OCI-LY7 (cell line): ENCODE measurements around the gene YKT6. TPM values are rescaled to one million over a fixed set of nuclear protein-coding genes. Genes with fewer than 3 reads are reported as not detected.

Experiments used
- BruUV-seq: library from RNA; stranded (reverse); fragments of 400-500 nt; replicated peaks from 2 replicates; lab custom pipeline; 2021; lab: Mats Ljungman, UMichigan
- CTCF ChIA-PET: fragments of 300-600 bp; sonication (Branson Sonifier 250); formaldehyde crosslinking; loops from one replicate; lab custom pipeline; 2022; ENCODE audit warnings: antibody characterized with exemption; ENCODE audit not compliant: unreplicated experiment; lab: Charles Lee
- POLR2A ChIA-PET: fragments of 300-600 bp; sonication (Branson Sonifier 250); formaldehyde crosslinking; loops from one replicate; lab custom pipeline; 2022; ENCODE audit warnings: antibody characterized with exemption; lab: Charles Lee
- DNase-seq: peaks from one replicate; pipeline ENCODE4 v3.0.0-alpha.2; 2015; ENCODE audit warnings: low spot score
- H2AFZ ChIP-seq: fragments of 200-600 bp; sonication (generic), shearing (Covaris generic); 2 replicates; pipeline ENCODE4 v1.6.1; 2014; ENCODE audit warnings: mild to moderate bottlenecking, antibody characterized with exemption, low read length, moderate library complexity
- H3K27ac ChIP-seq: fragments of 200-600 bp; sonication (generic); 2 replicates; pipeline ENCODE4 v1.5.1; 2014; ENCODE audit warnings: mixed run types, low read depth, mild to moderate bottlenecking, moderate library complexity, low read length, inconsistent platforms; ENCODE audit not compliant: poor library complexity, severe bottlenecking
- H3K36me3 ChIP-seq: fragments of 200-600 bp; sonication (generic); 2 replicates; pipeline ENCODE4 v1.6.1; 2014; ENCODE audit warnings: mild to moderate bottlenecking, antibody characterized with exemption, low read length, moderate library complexity, mixed read lengths; ENCODE audit not compliant: insufficient read depth
- H3K4me1 ChIP-seq: fragments of 200-600 bp; sonication (generic); 2 replicates; pipeline ENCODE4 v1.5.1; 2014; ENCODE audit warnings: mild to moderate bottlenecking, low read length; ENCODE audit not compliant: insufficient read depth, poor library complexity, severe bottlenecking
- H3K4me2 ChIP-seq: fragments of 200-600 bp; sonication (generic); 2 replicates; pipeline ENCODE4 v1.6.1; 2014; ENCODE audit warnings: mild to moderate bottlenecking, low read length
- H3K4me3 ChIP-seq: fragments of 200-600 bp; sonication (generic); 2 replicates; pipeline ENCODE4 v1.5.1; 2014; ENCODE audit warnings: mild to moderate bottlenecking, low read depth, low read length; ENCODE audit not compliant: poor library complexity, severe bottlenecking
- H3K79me2 ChIP-seq: fragments of 200-600 bp; sonication (generic); 2 replicates; pipeline ENCODE4 v1.6.1; 2016; ENCODE audit warnings: low read depth, mild to moderate bottlenecking, low read length, moderate library complexity, mixed read lengths; ENCODE audit not compliant: insufficient read depth
- H3K9me2 ChIP-seq: fragments of 200-600 bp; sonication (generic); 2 replicates; pipeline ENCODE4 v1.6.1; 2016; ENCODE audit warnings: mild to moderate bottlenecking, low read length, mixed read lengths; ENCODE audit not compliant: insufficient read depth
- H3K9me3 ChIP-seq: fragments of 200-600 bp; sonication (generic); 2 replicates; pipeline ENCODE4 v1.6.1; 2014; ENCODE audit warnings: mild to moderate bottlenecking, mixed run types, low read length, mixed read lengths
- H4K20me1 ChIP-seq: fragments of 200-600 bp; sonication (generic); 2 replicates; pipeline ENCODE4 v1.6.1; 2014; ENCODE audit warnings: mild to moderate bottlenecking, antibody characterized with exemption, low read length, moderate library complexity, mixed read lengths; ENCODE audit not compliant: insufficient read depth
- EZH2phosphoT487 ChIP-seq: fragments of 200-600 bp; sonication (generic); IDR thresholded peaks from 2 replicates; pipeline ENCODE4 v1.6.1; 2018; ENCODE audit warnings: low read depth, borderline replicate concordance, mild to moderate bottlenecking, mixed run types, antibody characterized with exemption, low read length, moderate library complexity, mixed read lengths
- intact Hi-C: fragments of 100-400 bp; cut with micrococcal nuclease; formaldehyde crosslinking; loops from one replicate; pipeline ENCODE4 v1.10.0; 2022; ENCODE audit not compliant: unreplicated experiment
- total RNA-seq, 2 experiments: library from RNA; depleted of rRNA in 1 of 2; stranded (reverse); fragments of >200 nt in 1 of 2; shearing (Covaris generic) in 1 of 2; gene quantifications; 2 replicates each; pipeline ENCODE4 v1.2.3, GENCODE V29; 2014 to 2022
- TF ChIP-seq, protein P1 (sequence below): fragments of 200-600 bp; sonication (generic); conservative IDR thresholded peaks from 2 replicates; pipeline ENCODE4 v1.5.1; 2014; ENCODE audit warnings: mild to moderate bottlenecking, antibody characterized with exemption, low read length, moderate library complexity, mixed read lengths

YKT6 gene
- total RNA-seq, 2 experiments from 2014 or later: 50.6 to 74.2 TPM

DNA sequence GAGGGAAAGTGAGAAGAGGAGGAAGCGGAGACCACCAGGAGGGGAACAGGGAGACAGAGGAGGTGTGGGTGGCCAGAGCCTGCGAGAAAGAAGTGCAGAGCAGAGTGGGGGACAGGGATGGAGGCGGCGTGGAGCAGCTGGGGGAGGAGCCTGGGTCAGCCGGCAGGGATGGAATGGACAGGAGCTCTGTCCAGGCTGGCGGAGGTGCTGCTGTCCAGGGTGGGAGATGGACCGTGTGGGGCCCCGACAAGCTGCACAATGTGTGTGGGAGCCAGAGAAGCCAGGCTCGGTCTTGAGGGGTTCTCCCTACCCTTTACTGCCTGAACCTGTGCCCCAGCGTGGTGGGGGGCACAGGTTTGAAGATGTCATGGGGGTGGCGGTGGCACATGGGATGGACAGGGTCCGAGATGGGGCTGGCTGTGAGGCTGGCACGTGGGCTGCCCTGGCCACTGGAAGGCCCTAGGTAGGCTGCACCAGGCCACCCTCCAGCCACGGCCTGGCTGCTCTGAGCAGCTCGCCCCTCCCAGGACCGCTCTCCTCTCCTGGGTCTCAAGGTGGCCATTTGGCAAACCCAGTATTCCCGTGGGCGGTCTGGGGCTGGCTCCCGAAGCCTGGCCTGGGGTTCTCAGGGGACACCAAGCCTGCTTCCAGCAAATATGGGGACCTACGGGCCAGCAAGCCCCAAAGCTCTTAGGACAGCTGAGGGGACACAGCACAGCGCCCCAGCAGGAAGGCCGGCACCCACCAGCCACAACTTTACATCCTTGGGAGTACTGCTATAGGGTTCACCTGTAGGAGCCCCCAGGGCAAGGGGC, 32.3 kb downstream of the YKT6 start:
- Histone ChIP-seq H3K9me2 (no peaks in the 10 kb centered on the region), H3K4me2 (no peak overlapping the region), H4K20me1 (no peaks in the 10 kb centered on the region), H3K4me1 (no peaks in the 10 kb centered on the region), H3K79me2 (no peaks in the 10 kb centered on the region), H2AFZ (no peak overlapping the region), H3K27ac (no peak overlapping the region), H3K9me3 (no peaks in the 10 kb centered on the region), H3K4me3 (no peak overlapping the region), H3K36me3 (no peaks in the 10 kb centered on the region)
- no TSS peak for BruUV-seq
- DNase-seq: no peak
- CTCF ChIA-PET: no interaction called here
- intact Hi-C loops: no loop called here
- POLR2A ChIA-PET: interaction anchor here (0.6 kb wide), 1 partner anchor 503 kb away, joined by 3 read pairs; no protein-coding TSS in a partner anchor
- TF ChIP-seq EZH2phosphoT487: no peak
- TF ChIP-seq, protein P1, sequence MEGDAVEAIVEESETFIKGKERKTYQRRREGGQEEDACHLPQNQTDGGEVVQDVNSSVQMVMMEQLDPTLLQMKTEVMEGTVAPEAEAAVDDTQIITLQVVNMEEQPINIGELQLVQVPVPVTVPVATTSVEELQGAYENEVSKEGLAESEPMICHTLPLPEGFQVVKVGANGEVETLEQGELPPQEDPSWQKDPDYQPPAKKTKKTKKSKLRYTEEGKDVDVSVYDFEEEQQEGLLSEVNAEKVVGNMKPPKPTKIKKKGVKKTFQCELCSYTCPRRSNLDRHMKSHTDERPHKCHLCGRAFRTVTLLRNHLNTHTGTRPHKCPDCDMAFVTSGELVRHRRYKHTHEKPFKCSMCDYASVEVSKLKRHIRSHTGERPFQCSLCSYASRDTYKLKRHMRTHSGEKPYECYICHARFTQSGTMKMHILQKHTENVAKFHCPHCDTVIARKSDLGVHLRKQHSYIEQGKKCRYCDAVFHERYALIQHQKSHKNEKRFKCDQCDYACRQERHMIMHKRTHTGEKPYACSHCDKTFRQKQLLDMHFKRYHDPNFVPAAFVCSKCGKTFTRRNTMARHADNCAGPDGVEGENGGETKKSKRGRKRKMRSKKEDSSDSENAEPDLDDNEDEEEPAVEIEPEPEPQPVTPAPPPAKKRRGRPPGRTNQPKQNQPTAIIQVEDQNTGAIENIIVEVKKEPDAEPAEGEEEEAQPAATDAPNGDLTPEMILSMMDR: 0 out of 2 replicates have a peak, but pooled peaks have one; percentile 13

DNA sequence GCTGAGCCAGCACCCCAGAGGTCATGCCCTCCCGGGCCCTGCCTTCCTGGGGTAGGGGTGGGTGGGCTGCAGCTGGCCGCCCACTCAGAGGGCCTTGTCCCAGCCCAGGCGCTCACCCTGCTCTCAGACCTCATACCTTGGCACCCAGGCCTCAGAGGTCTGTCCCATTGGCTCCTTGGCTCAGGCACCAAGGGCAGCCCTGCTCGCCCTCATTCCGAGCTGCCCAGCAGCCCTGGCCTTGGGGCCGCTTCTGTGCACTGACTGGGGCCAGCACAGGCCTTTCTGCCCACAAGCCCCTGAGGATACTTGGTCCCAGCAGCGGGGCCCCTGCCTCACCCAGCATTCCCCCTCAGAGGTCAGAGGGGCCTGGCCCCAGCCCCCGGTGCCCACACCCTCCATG, 34.3 kb downstream of the YKT6 start:
- POLR2A ChIA-PET: no interaction called here

DNA sequence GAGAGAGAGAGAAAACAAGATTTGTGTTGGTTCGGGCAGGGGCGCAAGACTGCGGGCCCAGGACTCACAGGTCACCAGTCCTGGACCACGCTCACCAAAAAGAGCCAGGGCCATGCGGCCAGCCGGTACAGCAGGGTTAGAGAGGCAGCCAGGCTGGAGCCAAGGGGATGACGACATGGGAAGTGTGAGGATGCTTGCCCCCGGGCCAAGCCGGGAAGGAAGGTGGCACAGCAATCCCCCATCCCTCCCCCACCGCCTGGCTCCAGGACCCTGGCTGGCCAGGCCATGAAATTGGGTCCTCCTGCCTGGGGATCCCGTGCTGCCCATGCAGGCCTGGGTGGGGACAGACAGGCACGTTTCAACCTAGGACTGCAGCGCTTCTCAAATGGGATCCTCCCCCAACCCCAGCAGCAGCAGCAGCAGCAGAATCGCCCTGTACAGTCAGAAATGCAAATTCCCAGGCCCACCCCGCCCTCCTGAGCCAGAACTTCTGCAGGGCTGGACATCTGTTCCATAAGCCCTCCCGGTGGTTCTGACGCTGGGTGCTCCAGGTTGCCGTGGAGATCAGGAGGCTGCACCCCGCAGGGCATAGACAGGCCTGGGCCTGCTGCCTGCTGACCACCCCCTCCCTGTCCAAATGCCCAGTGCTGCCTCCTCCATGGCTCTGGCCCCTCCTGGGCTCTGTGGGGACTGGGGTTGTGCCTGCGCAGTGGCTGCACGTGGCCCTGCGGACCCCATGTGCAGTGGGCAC, 35.0 kb downstream of the YKT6 start:
- no peak for TF ChIP-seq EZH2phosphoT487
- TF ChIP-seq, protein P1: no peak
- intact Hi-C loops: no loop called here
- no TSS peak for BruUV-seq
- ChIA-PET CTCF (no interaction called here), POLR2A (no interaction called here)
- H3K4me1 ChIP-seq: peaks cover 2% of the 10 kb centered on the region
- H3K79me2 ChIP-seq: no peaks in the 10 kb centered on the region
- no peak overlapping the region for H3K4me3 ChIP-seq
- H3K9me3 ChIP-seq: no peaks in the 10 kb centered on the region
- H3K36me3 ChIP-seq: no peaks in the 10 kb centered on the region
- no peak overlapping the region for H3K27ac ChIP-seq
- no peak for DNase-seq
- no peaks in the 10 kb centered on the region for H4K20me1 ChIP-seq
- H2AFZ ChIP-seq: no peak overlapping the region
- no peaks in the 10 kb centered on the region for H3K9me2 ChIP-seq
- no peak overlapping the region for H3K4me2 ChIP-seq

More for the DNA sequence above, 34.3 kb downstream of the YKT6 start:
- H3K4me2 ChIP-seq: no peak overlapping the region
- no peaks in the 10 kb centered on the region for H3K36me3 ChIP-seq
- intact Hi-C loops: no loop called here
- BruUV-seq: no TSS peak
- TF ChIP-seq EZH2phosphoT487: no peak
- H3K4me3 ChIP-seq: no peak overlapping the region
- no peak for DNase-seq
- H3K79me2 ChIP-seq: no peaks in the 10 kb centered on the region
- H3K9me3 ChIP-seq: no peaks in the 10 kb centered on the region
- no peaks in the 10 kb centered on the region for H3K9me2 ChIP-seq
- no peaks in the 10 kb centered on the region for H4K20me1 ChIP-seq
- H2AFZ ChIP-seq: no peak overlapping the region
- CTCF ChIA-PET: no interaction called here
- H3K4me1 ChIP-seq: no peaks in the 10 kb centered on the region
- H3K27ac ChIP-seq: no peak overlapping the region
